H1 (cell line): ENCODE measurements around the gene RPL26. TPM values are rescaled to one million over a fixed set of nuclear protein-coding genes. Genes with fewer than 3 reads are reported as not detected.
A peak's percentile ranks its signal among the peaks of the same experiment; 100 is the strongest.

ENCODE experiments used
- CTCF ChIA-PET: fragments of 300-600 bp; sonication (Branson Sonifier 250); formaldehyde crosslinking; loops from one replicate; lab custom pipeline; 2021; ENCODE audit not compliant: partially characterized antibody; lab: Charles Lee
- POLR2A ChIA-PET: fragments of 300-600 bp; sonication (Branson Sonifier 250); formaldehyde crosslinking; loops from one replicate; lab custom pipeline; 2021; ENCODE audit warnings: inconsistent platforms; ENCODE audit not compliant: partially characterized antibody; lab: Charles Lee
- DNase-seq, 2 experiments: peaks; one replicate each; pipeline versions ENCODE4 v3.0.0 to v3.0.0-alpha.2; 2010 to 2022; ENCODE audit warnings: low spot score in 2 of 2, low read depth in 1 of 2, mixed read lengths in 1 of 2
- FAIRE-seq: peaks from 2 replicates; lab custom pipeline; 2011; peaks lifted over from hg19 to GRCh38; lab: Jason Lieb, UNC
- H2AFZ ChIP-seq: 2 replicates; pipeline ENCODE4 v1.8.1; 2012; ENCODE audit warnings: low read length, inconsistent platforms
- H2AK5ac ChIP-seq: 2 replicates; pipeline ENCODE4 v1.6.1; 2013; ENCODE audit warnings: low read depth, low read length
- H2BK120ac ChIP-seq: replicated peaks from 2 replicates; pipeline ENCODE3; 2013; ENCODE audit warnings: low read depth, low read length, inconsistent platforms
- H2BK12ac ChIP-seq: 2 replicates; pipeline ENCODE4 v1.6.1; 2013; ENCODE audit warnings: low read depth, low read length
- H2BK15ac ChIP-seq: 2 replicates; pipeline ENCODE4 v1.6.1; 2013; ENCODE audit warnings: low read length
- H2BK20ac ChIP-seq: 2 replicates; pipeline ENCODE4 v1.6.1; 2013; ENCODE audit warnings: low read length
- H2BK5ac ChIP-seq: 2 replicates; pipeline ENCODE4 v1.6.1; 2013; ENCODE audit warnings: low read depth, low read length
- H3K14ac ChIP-seq: 2 replicates; pipeline ENCODE4 v1.6.1; 2013; ENCODE audit warnings: inconsistent platforms; ENCODE audit not compliant: insufficient read length
- H3K18ac ChIP-seq: 2 replicates; pipeline ENCODE4 v1.6.1; 2013; ENCODE audit warnings: low read length; ENCODE audit errors: extremely low read depth
- H3K23ac ChIP-seq: 2 replicates; pipeline ENCODE4 v1.6.1; 2013; ENCODE audit warnings: inconsistent platforms; ENCODE audit not compliant: insufficient read length
- H3K23me2 ChIP-seq: 2 replicates; pipeline ENCODE4 v1.6.1; 2013; ENCODE audit warnings: low read depth, low read length
- H3K27ac ChIP-seq: 2 replicates; pipeline ENCODE4 v1.6.1; 2011; ENCODE audit warnings: low read depth, low read length, inconsistent platforms
- H3K27me3 ChIP-seq, 4 experiments: replicated peaks in 1 of 4; 1 replicate in 1 of 4; 2 replicates in 3 of 4; pipeline versions ENCODE4 v1.6.1 to v1.8.1; 2011 to 2013; ENCODE audit warnings: low read length in 3 of 4, mild to moderate bottlenecking in 3 of 4, inconsistent platforms in 2 of 4, mixed read lengths in 2 of 4, moderate library complexity in 1 of 4; ENCODE audit not compliant: control insufficient read depth in 3 of 4, insufficient read depth in 3 of 4; ENCODE audit errors: extremely low read depth in 1 of 4
- H3K36me3 ChIP-seq, 4 experiments: 2 replicates each; pipeline versions ENCODE4 v1.6.1 to v1.8.1; 2011 to 2013; ENCODE audit warnings: mild to moderate bottlenecking in 4 of 4, low read length in 3 of 4, moderate library complexity in 2 of 4, control low read depth in 1 of 4, inconsistent platforms in 1 of 4; ENCODE audit not compliant: insufficient read depth in 4 of 4, control insufficient read depth in 2 of 4
- H3K4ac ChIP-seq: replicated peaks from 2 replicates; pipeline ENCODE3; 2013; ENCODE audit warnings: low read length, low read depth, mixed read lengths, inconsistent platforms; ENCODE audit not compliant: insufficient read length
- H3K4me1 ChIP-seq, 4 experiments: replicated peaks in 1 of 4; 1 replicate in 1 of 4; 2 replicates in 3 of 4; pipeline versions ENCODE4 v1.6.1 to v1.8.1; 2011 to 2013; ENCODE audit warnings: low read length in 3 of 4, inconsistent platforms in 2 of 4, mixed read lengths in 1 of 4; ENCODE audit not compliant: insufficient read depth in 4 of 4, control insufficient read depth in 3 of 4
- H3K4me2 ChIP-seq, 2 experiments: 2 replicates each; pipeline versions ENCODE4 v1.6.1 to v1.8.1; 2011 to 2013; ENCODE audit warnings: low read depth in 2 of 2, low read length in 2 of 2, control low read depth in 1 of 2, inconsistent platforms in 1 of 2, mild to moderate bottlenecking in 1 of 2; ENCODE audit not compliant: insufficient read depth in 1 of 2
- H3K4me3 ChIP-seq, 4 experiments: fragments of 200-600, 300-600 bp in 1 of 4; sonication (generic), shearing (Covaris generic), sonication (Bioruptor Twin) in 1 of 4; 2 replicates each; pipeline versions ENCODE4 v1.5.1 to v1.8.1; 2011 to 2016; ENCODE audit warnings: low read length in 4 of 4, low read depth in 3 of 4, control low read depth in 2 of 4, inconsistent platforms in 2 of 4, mild to moderate bottlenecking in 2 of 4, mixed read lengths in 1 of 4, moderate library complexity in 1 of 4; ENCODE audit not compliant: insufficient read depth in 2 of 4; ENCODE audit errors: extremely low read depth in 1 of 4
- H3K56ac ChIP-seq: replicated peaks from 2 replicates; pipeline ENCODE3; 2013; ENCODE audit warnings: low read depth, mild to moderate bottlenecking, mixed read lengths, low read length, inconsistent platforms; ENCODE audit not compliant: insufficient read length
- H3K79me1 ChIP-seq: 2 replicates; pipeline ENCODE4 v1.6.1; 2013; ENCODE audit warnings: low read depth, low read length, control low read depth
- H3K79me2 ChIP-seq, 2 experiments: 2 replicates each; pipeline versions ENCODE4 v1.6.1 to v1.8.1; 2012 to 2013; ENCODE audit warnings: low read length in 2 of 2, mild to moderate bottlenecking in 2 of 2, inconsistent platforms in 1 of 2; ENCODE audit not compliant: insufficient read depth in 2 of 2, control insufficient read depth in 1 of 2
- H3K9ac ChIP-seq, 4 experiments: replicated peaks in 1 of 4; 1 replicate in 1 of 4; 2 replicates in 3 of 4; pipeline versions ENCODE4 v1.6.1 to v1.8.1; 2011 to 2013; ENCODE audit warnings: low read depth in 3 of 4, low read length in 3 of 4, control low read depth in 2 of 4, mild to moderate bottlenecking in 2 of 4, moderate library complexity in 2 of 4, inconsistent platforms in 1 of 4; ENCODE audit errors: extremely low read depth in 1 of 4
- H3K9me3 ChIP-seq, 2 experiments: 2 replicates each; pipeline versions ENCODE4 v1.6.1 to v1.8.1; 2012 to 2013; ENCODE audit warnings: mild to moderate bottlenecking in 2 of 2, moderate library complexity in 2 of 2, control low read depth in 1 of 2, inconsistent platforms in 1 of 2, low read depth in 1 of 2, low read length in 1 of 2, mixed read lengths in 1 of 2; ENCODE audit not compliant: insufficient read depth in 2 of 2
- H4K20me1 ChIP-seq, 2 experiments: replicated peaks in 1 of 2; 2 replicates each; pipeline versions ENCODE3 to v1.8.1; 2011 to 2013; ENCODE audit warnings: inconsistent platforms in 2 of 2, low read length in 2 of 2, mild to moderate bottlenecking in 1 of 2; ENCODE audit not compliant: insufficient read depth in 2 of 2, control insufficient read depth in 1 of 2
- H4K5ac ChIP-seq: 2 replicates; pipeline ENCODE4 v1.6.1; 2013; ENCODE audit warnings: low read length, low read depth, mixed read lengths, inconsistent platforms; ENCODE audit not compliant: insufficient read length
- H4K8ac ChIP-seq: 2 replicates; pipeline ENCODE4 v1.8.0; 2013; ENCODE audit warnings: mild to moderate bottlenecking, moderate library complexity, low read length, inconsistent platforms; ENCODE audit not compliant: insufficient read depth; ENCODE audit errors: extremely low read depth
- H4K91ac ChIP-seq: replicated peaks from 2 replicates; pipeline ENCODE3; 2013; ENCODE audit warnings: low read length, mixed read lengths, inconsistent platforms; ENCODE audit not compliant: insufficient read length
- CTBP2 ChIP-seq: IDR thresholded peaks from 2 replicates; pipeline ENCODE4 v1.7.0; 2011; ENCODE audit warnings: borderline replicate concordance, mild to moderate bottlenecking, moderate library complexity, mixed read lengths, low read length; ENCODE audit not compliant: insufficient read depth, insufficient read length
- POLR2AphosphoS5 ChIP-seq: IDR thresholded peaks from 2 replicates; pipeline ENCODE4 v1.6.1; 2011; ENCODE audit warnings: low read depth, low read length
- WGBS, 2 experiments: shearing (Covaris generic) in 1 of 2; methylation state at CpG; one replicate each; pipeline versions ENCODE4 v1.1.6 to v1.1.7; 2013 to 2015; ENCODE audit warnings: low lambda C conversion rate in 2 of 2, mixed read lengths in 2 of 2, inconsistent platforms in 1 of 2, low coverage in 1 of 2, missing lambda C conversion rate in 1 of 2; ENCODE audit not compliant: insufficient replicate concordance in 2 of 2, insufficient coverage in 1 of 2, insufficient read length in 1 of 2; ENCODE audit errors: extremely low coverage in 1 of 2, missing lambda C conversion rate in 1 of 2; 5-methylcytosine and 5-hydroxymethylcytosine counted together
- polyA plus RNA-seq, 7 experiments: library from polyadenylated mRNA; depleted of rRNA in 3 of 7; stranded (reverse) in 5 of 7; unstranded in 2 of 7; fragments of >200 nt in 5 of 7; fragments of 200-250 nt in 2 of 7; gene quantifications; 1 replicate in 5 of 7; 2 replicates in 1 of 7; 4 replicates in 1 of 7; pipeline versions ENCODE4 v1.2.1 to v1.2.3, GENCODE V29; 2011 to 2013; ENCODE audit warnings: missing spikeins in 2 of 7, mixed read lengths in 2 of 7
- total RNA-seq: library from RNA; stranded (reverse); fragmentation: NEBNext Ultra II Directional; extraction: Animal tissue kit (Norgen Biotek cat#: 25700); gene quantifications from 2 replicates; pipeline ENCODE4 v1.2.1, GENCODE V29; 2021

Gene RPL26
- total and polyA plus RNA-seq, 2 of the 8 experiments (the other 6 are each of a cell fraction or from before 2014, with no cell fraction given) = 1,963 to 2,554 TPM

DNA sequence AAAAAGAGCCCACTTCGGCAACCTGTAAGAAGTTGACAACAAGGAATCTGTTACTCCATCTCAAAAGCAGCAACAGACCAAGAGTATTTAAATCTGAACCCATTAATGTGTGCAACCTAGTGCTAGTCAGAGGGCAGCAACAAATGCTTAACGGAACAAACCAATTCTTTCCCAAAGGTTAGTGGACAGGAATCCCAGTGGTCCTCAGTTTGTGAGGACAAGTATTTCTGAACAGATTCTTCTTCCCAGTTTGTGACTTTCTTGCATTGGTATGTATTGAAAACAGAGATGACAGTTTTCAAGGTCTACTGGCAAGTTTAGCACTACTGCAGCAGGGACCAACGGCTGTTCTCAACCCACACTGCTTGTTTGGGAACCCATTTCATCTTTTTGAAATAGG is 2.9 kb downstream of the RPL26 start:
- no peak overlapping the region for H3K18ac ChIP-seq
- H3K9me3 ChIP-seq = no peaks in the 10 kb centered on the region
- peaks cover 10 to 15% of the 10 kb centered on the region in 2 experiments for H4K20me1 ChIP-seq
- no peak overlapping the region for H2BK20ac ChIP-seq
- 0 out of 2 replicates have a peak, but pooled peaks cover 2% of the 10 kb centered on the region for H3K79me1 ChIP-seq
- H4K5ac ChIP-seq = no peak overlapping the region
- H2BK12ac ChIP-seq = no peak overlapping the region
- H3K36me3 ChIP-seq = peaks cover 27 to 53% (median 41%) of the 10 kb centered on the region in 4 experiments
- H2BK5ac ChIP-seq = no peak overlapping the region
- TF ChIP-seq POLR2AphosphoS5 (0 out of 2 replicates have a peak, but pooled peaks have one; percentile 15), CTBP2 (no peak)
- TF ChIP-seq, all 59 proteins: peak for 1
- H3K23me2 ChIP-seq = peaks cover 12% of the 10 kb centered on the region
- H3K9ac ChIP-seq = no peak overlapping the region
- H2BK15ac ChIP-seq = no peak overlapping the region
- no peak overlapping the region for H4K8ac ChIP-seq
- H3K4me2 ChIP-seq = peak overlapping the region; percentile 80 to 87; a peak in 3 of 4 replicates
- H2AFZ ChIP-seq = no peak overlapping the region
- WGBS, 2 experiments = 88% methylated on average over 3 of the region's 3 CpGs; no CpG with 5 or more reads in 1 of the 2 experiments
- H3K79me2 ChIP-seq = peaks cover 13 to 40% of the 10 kb centered on the region in 2 experiments; a peak in 3 of 4 replicates
- DNase-seq = no peak
- no peak overlapping the region for H3K56ac ChIP-seq
- POLR2A ChIA-PET = interaction anchor here (0.7 to 4.3 kb wide), 9 partner anchors 17 to 156 kb away, joined by 3 to 30 read pairs (median 4); no protein-coding TSS in a partner anchor
- CTCF ChIA-PET = no interaction called here
- no peak overlapping the region for H2AK5ac ChIP-seq
- no peak overlapping the region for H3K4ac ChIP-seq
- H4K91ac ChIP-seq = no peak overlapping the region
- H3K4me1 ChIP-seq = peaks cover 0 to 19% (median 4%) of the 10 kb centered on the region in 4 experiments; a peak in 5 of 7 replicates
- peak overlapping the region in 1 of 4 experiments; percentile 100; a peak in 2 of 8 replicates for H3K4me3 ChIP-seq
- no peak for FAIRE-seq
- no peak overlapping the region for H3K23ac ChIP-seq
- no peak overlapping the region for H2BK120ac ChIP-seq
- H3K27ac ChIP-seq = no peak overlapping the region
- no peaks in the 10 kb centered on the region for H3K27me3 ChIP-seq
- no peak overlapping the region for H3K14ac ChIP-seq
